Measurements from ENCODE around the gene LTBP2. TPM values are rescaled to one million over a fixed set of nuclear protein-coding genes. Genes with fewer than 3 reads are reported as not detected.
A peak's percentile ranks its signal among the peaks of the same experiment; 100 is the strongest.

The LTBP2 gene
- polyA plus RNA-seq, 2 of the 4 experiments (the other 2 are of a cell fraction), result 4.9 to 14.4 TPM

- no peak for ATAC-seq
- no peak overlapping the region for H3K4me3 ChIP-seq
- no peak for TF ChIP-seq BHLHE40 (IDR thresholded peaks at IDR 0.05; ENCODE audit: low read depth, low read length)
- no peak for TF ChIP-seq RFX5 (IDR thresholded peaks at IDR 0.05)
- TF ChIP-seq PBX3 (IDR thresholded peaks at IDR 0.05), result no peak
- no peak for TF ChIP-seq RNF2 (IDR thresholded peaks at IDR 0.05; ENCODE audit: borderline replicate concordance, low read depth)
- TF ChIP-seq HOXA7 (CRISPR knock-in tag; IDR thresholded peaks at IDR 0.05), result no peak
- no peak for TF ChIP-seq HEYL (CRISPR knock-in tag; IDR thresholded peaks at IDR 0.05)
- no peak for TF ChIP-seq RARB (CRISPR knock-in tag; IDR thresholded peaks at IDR 0.05)
- TF ChIP-seq SMC3 (IDR thresholded peaks at IDR 0.05), result no peak
- no peak for TF ChIP-seq NR3C1 (IDR thresholded peaks at IDR 0.05)
- TF ChIP-seq MYC (IDR thresholded peaks at IDR 0.05; ENCODE audit: borderline replicate concordance, low read length), result no peak
- no peak for TF ChIP-seq EHF (CRISPR knock-in tag; IDR thresholded peaks at IDR 0.05)
- no peak for TF ChIP-seq E2F6 (IDR thresholded peaks at IDR 0.05; ENCODE audit: borderline replicate concordance, low read depth)
- peak in 1 of 2 experiments; percentile 37; a peak in 1 of 5 replicates for TF ChIP-seq EP300 (IDR thresholded peaks at IDR 0.05)
- no peak for TF ChIP-seq SREBF2 (IDR thresholded peaks at IDR 0.05)
- no peak for TF ChIP-seq TFCP2L1 (CRISPR knock-in tag; IDR thresholded peaks at IDR 0.05)
- TF ChIP-seq HES2 (IDR thresholded peaks at IDR 0.05), result no peak
- TF ChIP-seq HDAC2 (IDR thresholded peaks at IDR 0.05), result no peak
- TF ChIP-seq NPAS2 (CRISPR knock-in tag; IDR thresholded peaks at IDR 0.05; ENCODE audit: borderline replicate concordance), result 0 out of 2 replicates have a peak, but pooled peaks have one; percentile 2
- TF ChIP-seq HOXB5 (CRISPR knock-in tag; IDR thresholded peaks at IDR 0.05), result peak; percentile 37; the same call in 1 of the 2 replicates
- TF ChIP-seq, protein P1, sequence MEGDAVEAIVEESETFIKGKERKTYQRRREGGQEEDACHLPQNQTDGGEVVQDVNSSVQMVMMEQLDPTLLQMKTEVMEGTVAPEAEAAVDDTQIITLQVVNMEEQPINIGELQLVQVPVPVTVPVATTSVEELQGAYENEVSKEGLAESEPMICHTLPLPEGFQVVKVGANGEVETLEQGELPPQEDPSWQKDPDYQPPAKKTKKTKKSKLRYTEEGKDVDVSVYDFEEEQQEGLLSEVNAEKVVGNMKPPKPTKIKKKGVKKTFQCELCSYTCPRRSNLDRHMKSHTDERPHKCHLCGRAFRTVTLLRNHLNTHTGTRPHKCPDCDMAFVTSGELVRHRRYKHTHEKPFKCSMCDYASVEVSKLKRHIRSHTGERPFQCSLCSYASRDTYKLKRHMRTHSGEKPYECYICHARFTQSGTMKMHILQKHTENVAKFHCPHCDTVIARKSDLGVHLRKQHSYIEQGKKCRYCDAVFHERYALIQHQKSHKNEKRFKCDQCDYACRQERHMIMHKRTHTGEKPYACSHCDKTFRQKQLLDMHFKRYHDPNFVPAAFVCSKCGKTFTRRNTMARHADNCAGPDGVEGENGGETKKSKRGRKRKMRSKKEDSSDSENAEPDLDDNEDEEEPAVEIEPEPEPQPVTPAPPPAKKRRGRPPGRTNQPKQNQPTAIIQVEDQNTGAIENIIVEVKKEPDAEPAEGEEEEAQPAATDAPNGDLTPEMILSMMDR (IDR thresholded peaks at IDR 0.05), result no peak
- FAIRE-seq, result no peak
- peaks cover 82% of the 10 kb centered on the region for H3K4me1 ChIP-seq
- POLR2A ChIA-PET, result interaction anchor here (0.9 to 2.8 kb wide), 5 partner anchors 16 to 146 kb away, joined by 3 to 9 read pairs (median 6); partner anchors contain the start of gene YLPM1
- CTCF ChIA-PET, result interaction anchor here (1.1 to 4.2 kb wide), 13 partner anchors 8 to 188 kb away, joined by 3 to 35 read pairs (median 4); partner anchors contain the start of gene YLPM1
- WGBS (ENCODE audit: missing lambda C conversion rate), result 60% methylated on average over 13 of the region's 13 CpGs
- peak overlapping the region; percentile 76 for H3K4me2 ChIP-seq
- peak in 1 of 2 experiments; percentile 39 for DNase-seq (ENCODE audit: low read depth in 1 of 2, low spot score in 1 of 2)
- no peaks in the 10 kb centered on the region for H3K9me3 ChIP-seq
- peak overlapping the region; percentile 89 to 96 for H3K27ac ChIP-seq
Measured at GRCh38 chr14:74616996-74617700, 5.1 kb upstream of the LTBP2 start.

GRCh38 chr14:74616507-74616906, 4.5 kb upstream of the LTBP2 start:
- Histone ChIP-seq H3K27ac (peak overlapping the region; percentile 89 to 96), H3K9me3 (no peaks in the 10 kb centered on the region), H3K4me2 (peak overlapping the region; percentile 76), H3K4me1 (peaks cover 81% of the 10 kb centered on the region), H3K4me3 (no peak overlapping the region)
- ChIA-PET CTCF (interaction anchor here (0.6 to 4.2 kb wide), 13 partner anchors 7 to 188 kb away, joined by 3 to 35 read pairs (median 4); partner anchors contain the start of gene YLPM1), POLR2A (interaction anchor here (0.9 to 2.8 kb wide), 4 partner anchors 17 to 147 kb away, joined by 3 to 9 read pairs (median 6); partner anchors contain the start of gene YLPM1)
- FAIRE-seq (no peak), DNase-seq (ENCODE audit: low read depth in 1 of 2, low spot score in 1 of 2) (peak; percentile 46 to 61), ATAC-seq (peak in 1 of 2 experiments; percentile 1; a peak in 2 of 6 replicates)
- TF ChIP-seq ATOH8 (CRISPR knock-in tag; IDR thresholded peaks at IDR 0.05; ENCODE audit: low read depth), result peak; percentile 48; the same call in 1 of the 2 replicates
- peak; percentile 68 for TF ChIP-seq FOSL2 (IDR thresholded peaks at IDR 0.05)
- peak; percentile 87 for TF ChIP-seq FOSL2 (CRISPR knock-in tag; IDR thresholded peaks at IDR 0.05)
- TF ChIP-seq REST (IDR thresholded peaks at IDR 0.05), result no peak
- TF ChIP-seq JUNB (IDR thresholded peaks at IDR 0.05), result peak; percentile 54; the same call in 1 of the 2 replicates
- TF ChIP-seq, protein P2, sequence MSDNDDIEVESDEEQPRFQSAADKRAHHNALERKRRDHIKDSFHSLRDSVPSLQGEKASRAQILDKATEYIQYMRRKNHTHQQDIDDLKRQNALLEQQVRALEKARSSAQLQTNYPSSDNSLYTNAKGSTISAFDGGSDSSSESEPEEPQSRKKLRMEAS (IDR thresholded peaks at IDR 0.05), result peak; percentile 58
- TF ChIP-seq HES2 (IDR thresholded peaks at IDR 0.05), result no peak
- 0 out of 2 replicates have a peak, but pooled peaks have one; percentile 5 for TF ChIP-seq NFE2L2 (conservative IDR thresholded peaks at IDR 0.05; ENCODE audit: low read length)
- WGBS (ENCODE audit: missing lambda C conversion rate), result 5% methylated on average over 4 of the region's 4 CpGs
